H1 (cell line): ENCODE measurements around the gene MRTFA. TPM values are rescaled to one million over a fixed set of nuclear protein-coding genes. Genes with fewer than 3 reads are reported as not detected.

Source experiments
- CTCF ChIA-PET: fragments of 300-600 bp; sonication (Branson Sonifier 250); formaldehyde crosslinking; loops from one replicate; lab custom pipeline; 2021; ENCODE audit not compliant: partially characterized antibody; lab: Charles Lee
- POLR2A ChIA-PET: fragments of 300-600 bp; sonication (Branson Sonifier 250); formaldehyde crosslinking; loops from one replicate; lab custom pipeline; 2021; ENCODE audit warnings: inconsistent platforms; ENCODE audit not compliant: partially characterized antibody; lab: Charles Lee
- DNase-seq, 2 experiments: peaks; one replicate each; pipeline versions ENCODE4 v3.0.0 to v3.0.0-alpha.2; 2010 to 2022; ENCODE audit warnings: low spot score in 2 of 2, low read depth in 1 of 2, mixed read lengths in 1 of 2
- FAIRE-seq: peaks from 2 replicates; lab custom pipeline; 2011; peaks lifted over from hg19 to GRCh38; lab: Jason Lieb, UNC
- H2AFZ ChIP-seq: 2 replicates; pipeline ENCODE4 v1.8.1; 2012; ENCODE audit warnings: low read length, inconsistent platforms
- H2AK5ac ChIP-seq: 2 replicates; pipeline ENCODE4 v1.6.1; 2013; ENCODE audit warnings: low read depth, low read length
- H2BK120ac ChIP-seq: replicated peaks from 2 replicates; pipeline ENCODE3; 2013; ENCODE audit warnings: low read depth, low read length, inconsistent platforms
- H2BK12ac ChIP-seq: 2 replicates; pipeline ENCODE4 v1.6.1; 2013; ENCODE audit warnings: low read depth, low read length
- H2BK15ac ChIP-seq: 2 replicates; pipeline ENCODE4 v1.6.1; 2013; ENCODE audit warnings: low read length
- H2BK20ac ChIP-seq: 2 replicates; pipeline ENCODE4 v1.6.1; 2013; ENCODE audit warnings: low read length
- H2BK5ac ChIP-seq: 2 replicates; pipeline ENCODE4 v1.6.1; 2013; ENCODE audit warnings: low read depth, low read length
- H3K14ac ChIP-seq: 2 replicates; pipeline ENCODE4 v1.6.1; 2013; ENCODE audit warnings: inconsistent platforms; ENCODE audit not compliant: insufficient read length
- H3K18ac ChIP-seq: 2 replicates; pipeline ENCODE4 v1.6.1; 2013; ENCODE audit warnings: low read length; ENCODE audit errors: extremely low read depth
- H3K23ac ChIP-seq: 2 replicates; pipeline ENCODE4 v1.6.1; 2013; ENCODE audit warnings: inconsistent platforms; ENCODE audit not compliant: insufficient read length
- H3K23me2 ChIP-seq: 2 replicates; pipeline ENCODE4 v1.6.1; 2013; ENCODE audit warnings: low read depth, low read length
- H3K27ac ChIP-seq: 2 replicates; pipeline ENCODE4 v1.6.1; 2011; ENCODE audit warnings: low read depth, low read length, inconsistent platforms
- H3K27me3 ChIP-seq, 4 experiments: replicated peaks in 1 of 4; 1 replicate in 1 of 4; 2 replicates in 3 of 4; pipeline versions ENCODE4 v1.6.1 to v1.8.1; 2011 to 2013; ENCODE audit warnings: low read length in 3 of 4, mild to moderate bottlenecking in 3 of 4, inconsistent platforms in 2 of 4, mixed read lengths in 2 of 4, moderate library complexity in 1 of 4; ENCODE audit not compliant: control insufficient read depth in 3 of 4, insufficient read depth in 3 of 4; ENCODE audit errors: extremely low read depth in 1 of 4
- H3K36me3 ChIP-seq, 4 experiments: 2 replicates each; pipeline versions ENCODE4 v1.6.1 to v1.8.1; 2011 to 2013; ENCODE audit warnings: mild to moderate bottlenecking in 4 of 4, low read length in 3 of 4, moderate library complexity in 2 of 4, control low read depth in 1 of 4, inconsistent platforms in 1 of 4; ENCODE audit not compliant: insufficient read depth in 4 of 4, control insufficient read depth in 2 of 4
- H3K4ac ChIP-seq: replicated peaks from 2 replicates; pipeline ENCODE3; 2013; ENCODE audit warnings: low read length, low read depth, mixed read lengths, inconsistent platforms; ENCODE audit not compliant: insufficient read length
- H3K4me1 ChIP-seq, 4 experiments: replicated peaks in 1 of 4; 1 replicate in 1 of 4; 2 replicates in 3 of 4; pipeline versions ENCODE4 v1.6.1 to v1.8.1; 2011 to 2013; ENCODE audit warnings: low read length in 3 of 4, inconsistent platforms in 2 of 4, mixed read lengths in 1 of 4; ENCODE audit not compliant: insufficient read depth in 4 of 4, control insufficient read depth in 3 of 4
- H3K4me2 ChIP-seq, 2 experiments: 2 replicates each; pipeline versions ENCODE4 v1.6.1 to v1.8.1; 2011 to 2013; ENCODE audit warnings: low read depth in 2 of 2, low read length in 2 of 2, control low read depth in 1 of 2, inconsistent platforms in 1 of 2, mild to moderate bottlenecking in 1 of 2; ENCODE audit not compliant: insufficient read depth in 1 of 2
- H3K4me3 ChIP-seq, 4 experiments: fragments of 200-600, 300-600 bp in 1 of 4; sonication (generic), shearing (Covaris generic), sonication (Bioruptor Twin) in 1 of 4; 2 replicates each; pipeline versions ENCODE4 v1.5.1 to v1.8.1; 2011 to 2016; ENCODE audit warnings: low read length in 4 of 4, low read depth in 3 of 4, control low read depth in 2 of 4, inconsistent platforms in 2 of 4, mild to moderate bottlenecking in 2 of 4, mixed read lengths in 1 of 4, moderate library complexity in 1 of 4; ENCODE audit not compliant: insufficient read depth in 2 of 4; ENCODE audit errors: extremely low read depth in 1 of 4
- H3K56ac ChIP-seq: replicated peaks from 2 replicates; pipeline ENCODE3; 2013; ENCODE audit warnings: low read depth, mild to moderate bottlenecking, mixed read lengths, low read length, inconsistent platforms; ENCODE audit not compliant: insufficient read length
- H3K79me1 ChIP-seq: 2 replicates; pipeline ENCODE4 v1.6.1; 2013; ENCODE audit warnings: low read depth, low read length, control low read depth
- H3K79me2 ChIP-seq, 2 experiments: 2 replicates each; pipeline versions ENCODE4 v1.6.1 to v1.8.1; 2012 to 2013; ENCODE audit warnings: low read length in 2 of 2, mild to moderate bottlenecking in 2 of 2, inconsistent platforms in 1 of 2; ENCODE audit not compliant: insufficient read depth in 2 of 2, control insufficient read depth in 1 of 2
- H3K9ac ChIP-seq, 4 experiments: replicated peaks in 1 of 4; 1 replicate in 1 of 4; 2 replicates in 3 of 4; pipeline versions ENCODE4 v1.6.1 to v1.8.1; 2011 to 2013; ENCODE audit warnings: low read depth in 3 of 4, low read length in 3 of 4, control low read depth in 2 of 4, mild to moderate bottlenecking in 2 of 4, moderate library complexity in 2 of 4, inconsistent platforms in 1 of 4; ENCODE audit errors: extremely low read depth in 1 of 4
- H3K9me3 ChIP-seq, 2 experiments: 2 replicates each; pipeline versions ENCODE4 v1.6.1 to v1.8.1; 2012 to 2013; ENCODE audit warnings: mild to moderate bottlenecking in 2 of 2, moderate library complexity in 2 of 2, control low read depth in 1 of 2, inconsistent platforms in 1 of 2, low read depth in 1 of 2, low read length in 1 of 2, mixed read lengths in 1 of 2; ENCODE audit not compliant: insufficient read depth in 2 of 2
- H4K20me1 ChIP-seq, 2 experiments: replicated peaks in 1 of 2; 2 replicates each; pipeline versions ENCODE3 to v1.8.1; 2011 to 2013; ENCODE audit warnings: inconsistent platforms in 2 of 2, low read length in 2 of 2, mild to moderate bottlenecking in 1 of 2; ENCODE audit not compliant: insufficient read depth in 2 of 2, control insufficient read depth in 1 of 2
- H4K5ac ChIP-seq: 2 replicates; pipeline ENCODE4 v1.6.1; 2013; ENCODE audit warnings: low read length, low read depth, mixed read lengths, inconsistent platforms; ENCODE audit not compliant: insufficient read length
- H4K8ac ChIP-seq: 2 replicates; pipeline ENCODE4 v1.8.0; 2013; ENCODE audit warnings: mild to moderate bottlenecking, moderate library complexity, low read length, inconsistent platforms; ENCODE audit not compliant: insufficient read depth; ENCODE audit errors: extremely low read depth
- H4K91ac ChIP-seq: replicated peaks from 2 replicates; pipeline ENCODE3; 2013; ENCODE audit warnings: low read length, mixed read lengths, inconsistent platforms; ENCODE audit not compliant: insufficient read length
- CEBPB ChIP-seq: IDR thresholded peaks from 2 replicates; pipeline ENCODE4 v1.6.1; 2012; ENCODE audit warnings: low read depth, low read length
- HDAC6 ChIP-seq: IDR thresholded peaks from one replicate; pipeline ENCODE4 v1.7.1; 2012; ENCODE audit warnings: low read depth, mild to moderate bottlenecking, inconsistent platforms, low read length, moderate library complexity
- JUN ChIP-seq: IDR thresholded peaks from 2 replicates; pipeline ENCODE4 v1.6.1; 2011; ENCODE audit warnings: low read depth, mild to moderate bottlenecking, improper control_type of control experiment, low read length
- KDM4A ChIP-seq: IDR thresholded peaks from one replicate; pipeline ENCODE4 v1.7.1; 2012; ENCODE audit warnings: low read depth, mild to moderate bottlenecking, moderate library complexity, low read length, inconsistent platforms; ENCODE audit not compliant: severe bottlenecking
- KDM5A ChIP-seq: fragments of 200-600 bp; IDR thresholded peaks from 2 replicates; pipeline ENCODE4 v1.7.1; 2012; ENCODE audit warnings: mild to moderate bottlenecking, low read length, inconsistent platforms, mixed read lengths
- MAX ChIP-seq: IDR thresholded peaks from 2 replicates; pipeline ENCODE4 v1.6.1; 2012; ENCODE audit warnings: inconsistent platforms
- RAD21 ChIP-seq, 2 experiments: IDR thresholded peaks in 1 of 2; conservative IDR thresholded peaks in 1 of 2; 2 replicates each; pipeline ENCODE4 v1.6.1; 2011; ENCODE audit warnings: low read depth in 2 of 2, low read length in 2 of 2, improper control_type of control experiment in 1 of 2, inconsistent platforms in 1 of 2, mild to moderate bottlenecking in 1 of 2, moderate library complexity in 1 of 2
- RBBP5 ChIP-seq: IDR thresholded peaks from 2 replicates; pipeline ENCODE4 v1.7.1; 2012; ENCODE audit warnings: low read depth, mild to moderate bottlenecking, inconsistent platforms, low read length, moderate library complexity, borderline replicate concordance
- RXRA ChIP-seq: IDR thresholded peaks from 2 replicates; pipeline ENCODE4 v1.6.1; 2011; ENCODE audit warnings: low read depth, mild to moderate bottlenecking, low read length, moderate library complexity; ENCODE audit not compliant: insufficient read depth
- SIRT6 ChIP-seq: IDR thresholded peaks from one replicate; pipeline ENCODE4 v1.7.1; 2012; ENCODE audit warnings: low read length, inconsistent platforms
- TAF7 ChIP-seq: optimal IDR thresholded peaks from 2 replicates; pipeline ENCODE3; 2011; ENCODE audit warnings: low read depth, mild to moderate bottlenecking, inconsistent platforms, low read length, moderate library complexity, borderline replicate concordance
- TCF12 ChIP-seq: IDR thresholded peaks from 2 replicates; pipeline ENCODE4 v1.6.1; 2011; ENCODE audit warnings: low read depth, mild to moderate bottlenecking, low read length
- WGBS, 2 experiments: shearing (Covaris generic) in 1 of 2; methylation state at CpG; one replicate each; pipeline versions ENCODE4 v1.1.6 to v1.1.7; 2013 to 2015; ENCODE audit warnings: low lambda C conversion rate in 2 of 2, mixed read lengths in 2 of 2, inconsistent platforms in 1 of 2, low coverage in 1 of 2, missing lambda C conversion rate in 1 of 2; ENCODE audit not compliant: insufficient replicate concordance in 2 of 2, insufficient coverage in 1 of 2, insufficient read length in 1 of 2; ENCODE audit errors: extremely low coverage in 1 of 2, missing lambda C conversion rate in 1 of 2; 5-methylcytosine and 5-hydroxymethylcytosine counted together
- polyA plus RNA-seq, 7 experiments: library from polyadenylated mRNA; depleted of rRNA in 3 of 7; stranded (reverse) in 5 of 7; unstranded in 2 of 7; fragments of >200 nt in 5 of 7; fragments of 200-250 nt in 2 of 7; gene quantifications; 1 replicate in 5 of 7; 2 replicates in 1 of 7; 4 replicates in 1 of 7; pipeline versions ENCODE4 v1.2.1 to v1.2.3, GENCODE V29; 2011 to 2013; ENCODE audit warnings: missing spikeins in 2 of 7, mixed read lengths in 2 of 7
- total RNA-seq: library from RNA; stranded (reverse); fragmentation: NEBNext Ultra II Directional; extraction: Animal tissue kit (Norgen Biotek cat#: 25700); gene quantifications from 2 replicates; pipeline ENCODE4 v1.2.1, GENCODE V29; 2021
- TF ChIP-seq, protein P1 (sequence below): IDR thresholded peaks from 2 replicates; pipeline ENCODE4 v1.6.1; 2012; ENCODE audit warnings: inconsistent platforms

The MRTFA gene
- total and polyA plus RNA-seq, 2 of the 8 experiments (the other 6 are each of a cell fraction or from before 2014, with no cell fraction given) = 5.4 to 37.9 TPM

- Histone ChIP-seq H2BK120ac (no peak overlapping the region), H3K4me3 (no peak overlapping the region), H3K36me3 (0 out of 8 replicates have a peak, but pooled peaks cover 0 to under 1% (median 0%) of the 10 kb centered on the region in 4 experiments), H3K23me2 (no peaks in the 10 kb centered on the region), H4K8ac (no peak overlapping the region), H4K20me1 (peaks cover 0 to 4% of the 10 kb centered on the region in 2 experiments), H3K4ac (no peak overlapping the region), H2BK20ac (no peak overlapping the region), H3K9ac (no peak overlapping the region), H4K91ac (no peak overlapping the region), H3K27ac (no peak overlapping the region), H3K18ac (no peak overlapping the region), H3K79me2 (no peaks in the 10 kb centered on the region), H3K79me1 (0 out of 2 replicates have a peak, but pooled peaks cover 2% of the 10 kb centered on the region), H2BK12ac (no peak overlapping the region), H3K14ac (no peak overlapping the region), H3K9me3 (no peaks in the 10 kb centered on the region), H3K4me1 (peaks cover 0 to 2% (median under 1%) of the 10 kb centered on the region in 4 experiments; a peak in 3 of 7 replicates), H4K5ac (no peak overlapping the region), H3K56ac (no peak overlapping the region), H2AFZ (no peak overlapping the region), H2BK5ac (no peak overlapping the region), H2AK5ac (no peak overlapping the region), H3K27me3 (no peaks in the 10 kb centered on the region), H3K4me2 (no peak overlapping the region), H3K23ac (no peak overlapping the region), H2BK15ac (no peak overlapping the region)
- FAIRE-seq (no peak), DNase-seq (no peak)
- CTCF ChIA-PET = interaction anchor here (1.1 to 1.5 kb wide), 3 partner anchors 35 to 251 kb away, joined by 3 to 4 read pairs (median 4); no protein-coding TSS in a partner anchor
- WGBS, 2 experiments = 93% methylated on average over 7 of the region's 7 CpGs; no CpG with 5 or more reads in 1 of the 2 experiments
- POLR2A ChIA-PET = interaction anchor here (1.4 kb wide), 1 partner anchor 47 kb away, joined by 3 read pairs; no protein-coding TSS in a partner anchor
- no peak for TF ChIP-seq RBBP5
- no peak for TF ChIP-seq TAF7
- TF ChIP-seq TCF12 = no peak
- TF ChIP-seq CEBPB = no peak
- TF ChIP-seq SIRT6 = no peak
- no peak for TF ChIP-seq HDAC6
- no peak for TF ChIP-seq KDM5A
- no peak for TF ChIP-seq KDM4A
- TF ChIP-seq JUN = no peak
- no peak for TF ChIP-seq MAX
- TF ChIP-seq, protein P1, sequence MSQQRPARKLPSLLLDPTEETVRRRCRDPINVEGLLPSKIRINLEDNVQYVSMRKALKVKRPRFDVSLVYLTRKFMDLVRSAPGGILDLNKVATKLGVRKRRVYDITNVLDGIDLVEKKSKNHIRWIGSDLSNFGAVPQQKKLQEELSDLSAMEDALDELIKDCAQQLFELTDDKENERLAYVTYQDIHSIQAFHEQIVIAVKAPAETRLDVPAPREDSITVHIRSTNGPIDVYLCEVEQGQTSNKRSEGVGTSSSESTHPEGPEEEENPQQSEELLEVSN = no peak
- TF ChIP-seq RAD21 (IDR thresholded peaks at IDR 0.05 in 1 of 2, conservative IDR thresholded peaks at IDR 0.05 in 1 of 2; ENCODE audit: low read depth in 2 of 2, low read length in 2 of 2) = no peak
- no peak for TF ChIP-seq RXRA
Observed at GRCh38 chr22:40395607-40396006, 240.9 kb downstream of the MRTFA start.
